HG02852 (cell line): ENCODE data around the gene SUPT16H.
"Not testable (repeated sequence)": the region's sequence is repeated elsewhere in the genome, so short reads cannot be mapped to it uniquely, and the experiment has no call there.

ENCODE experiments used
- ATAC-seq: cut with Tn5 transposase; IDR thresholded peaks from one replicate; pipeline ENCODE4 v1.9.1; 2021; ENCODE audit warnings: mild to moderate bottlenecking, moderate library complexity; ENCODE audit not compliant: unreplicated experiment

Gene SUPT16H

DNA sequence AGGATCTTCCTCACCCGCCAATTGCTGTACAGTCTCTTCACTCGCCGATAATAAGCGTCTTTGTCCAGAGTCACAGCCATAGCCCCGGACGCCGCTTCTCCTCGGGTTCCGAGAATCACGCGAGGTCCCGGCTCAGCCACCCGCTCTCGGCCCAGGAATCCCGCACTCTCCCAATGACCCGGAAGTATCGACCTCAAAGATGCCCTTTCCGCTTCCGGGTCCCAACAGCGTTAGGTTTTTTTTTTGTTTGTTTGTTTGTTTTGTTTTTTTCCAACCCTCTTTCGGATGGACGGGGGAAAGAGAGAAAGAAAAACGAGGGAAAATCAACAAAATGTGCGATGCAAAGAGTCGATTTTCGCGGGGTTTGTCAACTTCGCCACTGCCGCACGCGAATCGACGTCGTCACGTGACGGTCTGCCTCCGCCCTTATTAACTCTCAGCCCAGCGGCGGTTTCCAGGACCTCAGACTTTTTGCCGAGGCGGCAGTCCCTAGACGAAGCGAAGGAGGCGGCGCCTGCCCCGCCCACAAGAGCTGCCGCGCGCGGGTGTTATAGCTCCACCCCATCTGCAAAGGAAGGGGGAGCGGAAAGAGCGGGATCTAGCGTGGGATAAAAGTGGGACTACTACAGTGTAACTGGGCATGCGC, at the start of gene SUPT16H:
Gene SUPT16H (minus strand): TSS at position 172 of the 646 bp plus-strand sequence. CDS start 92 bp downstream, at position 80.
- peak; percentile 88 for ATAC-seq

DNA sequence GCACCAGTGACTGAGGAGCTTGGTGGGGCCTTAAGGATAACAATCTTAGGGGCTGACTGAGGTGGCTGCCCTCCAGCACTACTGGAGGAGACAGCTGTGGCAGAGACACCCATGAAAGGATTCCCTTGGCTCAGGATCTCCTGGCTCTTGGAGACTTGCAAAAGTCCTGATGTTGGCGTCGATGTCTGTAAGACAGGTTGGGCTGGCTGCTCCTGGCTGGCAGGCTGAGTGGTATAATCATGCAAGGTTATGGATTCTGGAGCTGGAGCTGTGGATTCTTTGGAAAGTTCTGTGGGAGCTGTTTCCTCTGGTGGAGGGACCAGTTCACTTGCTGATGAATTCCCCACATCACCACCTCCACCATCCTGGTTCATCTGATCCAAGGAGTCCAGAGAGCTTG, 47.3 kb upstream of the SUPT16H start:
- no peak for ATAC-seq

DNA sequence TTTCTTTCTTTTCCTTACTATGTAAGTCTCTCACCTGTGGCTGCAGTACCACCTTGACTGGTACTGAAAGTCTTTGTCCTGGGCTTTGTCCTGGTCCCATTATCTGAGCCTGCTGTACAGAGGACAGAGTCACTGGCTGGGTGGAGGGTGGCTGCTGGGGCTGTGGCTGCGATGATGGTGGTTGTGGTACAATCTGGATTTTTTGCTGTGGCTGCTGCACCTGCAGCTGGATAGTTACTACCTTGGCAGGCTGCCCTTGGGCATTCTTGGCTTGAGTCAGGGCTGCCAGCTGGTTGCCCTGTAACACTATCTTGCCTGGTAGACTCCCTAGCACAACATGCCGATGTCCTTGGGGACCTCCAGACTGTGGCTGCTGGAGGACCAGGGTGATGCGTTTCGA, 45.1 kb upstream of the SUPT16H start:
- ATAC-seq: no peak

DNA sequence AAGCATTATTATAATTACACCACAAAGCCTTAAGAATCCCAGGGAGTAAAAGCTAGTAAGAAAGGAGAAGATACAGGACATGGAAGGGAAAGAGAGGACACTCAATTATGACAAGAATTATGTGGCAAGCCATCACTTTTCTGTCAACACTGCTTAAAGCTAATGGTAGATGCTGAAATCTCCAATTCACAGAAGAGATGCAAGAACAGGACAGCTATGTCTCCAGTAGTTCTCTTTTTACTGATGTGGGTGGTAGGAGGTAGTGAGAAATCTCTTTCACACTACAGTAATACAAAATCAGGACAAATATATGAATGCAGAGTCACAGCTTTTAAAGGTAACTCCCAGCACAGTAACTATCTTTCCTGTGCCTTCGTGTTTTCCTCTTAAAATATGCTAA, 42.9 kb upstream of the SUPT16H start:
- ATAC-seq: no peak

GRCh38 chr14:21419528-21419927, 35.7 kb upstream of the SUPT16H start:
- ATAC-seq: no peak

DNA sequence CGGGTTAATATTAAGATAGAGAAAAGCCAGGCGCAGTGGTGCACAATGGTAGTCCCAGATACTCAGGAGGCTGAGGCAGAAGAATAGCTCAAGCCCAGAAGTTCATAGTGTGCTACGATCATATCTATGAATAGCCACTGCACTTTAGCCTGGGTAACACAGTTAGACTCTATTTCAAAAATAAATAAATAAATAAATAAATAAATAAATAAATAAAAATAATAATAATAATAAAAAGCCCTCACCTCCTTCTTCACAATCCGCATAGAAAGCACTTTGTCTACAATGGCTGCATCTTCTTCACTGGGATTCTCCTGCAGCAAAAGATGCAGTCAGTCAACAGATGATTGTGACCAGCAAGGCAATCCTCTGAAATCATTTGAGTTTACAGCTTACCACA, 31.5 kb upstream of the SUPT16H start:
- no peak for ATAC-seq

GRCh38 chr14:21414137-21414631, 30.4 kb upstream of the SUPT16H start:
- peak; percentile 65 for ATAC-seq

- ATAC-seq: no peak
These were observed 24.3 kb upstream of the SUPT16H start for GRCh38 chr14:21408147-21408546.

DNA sequence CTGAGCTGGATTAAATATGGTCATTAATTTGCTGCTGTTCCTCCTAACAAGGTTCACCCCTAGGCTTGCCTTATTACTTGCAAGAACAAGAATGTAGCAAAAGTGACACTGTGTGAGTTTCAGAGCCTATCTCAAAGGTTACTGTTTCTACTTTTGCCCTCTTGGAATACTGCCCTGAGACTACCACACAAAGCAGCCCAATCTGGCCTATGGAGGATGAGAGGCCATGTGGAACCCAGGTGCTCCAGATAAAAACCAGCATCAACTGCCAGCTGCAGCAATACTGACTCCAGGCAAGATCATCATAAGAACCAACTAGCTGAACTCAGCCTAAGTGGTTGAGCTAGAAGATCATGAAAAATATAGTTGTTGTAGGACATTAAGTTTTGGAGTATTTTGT, 22.4 kb upstream of the SUPT16H start:
- ATAC-seq: no peak

GRCh38 chr14:21405097-21405496, 21.3 kb upstream of the SUPT16H start:
- no peak for ATAC-seq

GRCh38 chr14:21399311-21399870, 15.6 kb upstream of the SUPT16H start:
- no peak for ATAC-seq

- no peak for ATAC-seq
These were observed 15.1 kb upstream of the SUPT16H start for GRCh38 chr14:21398901-21399300.

GRCh38 chr14:21395450-21395849, 11.6 kb upstream of the SUPT16H start:
- no peak for ATAC-seq

- no peak for ATAC-seq
These were observed 1.5 kb upstream of the SUPT16H start for GRCh38 chr14:21385188-21385904.

DNA sequence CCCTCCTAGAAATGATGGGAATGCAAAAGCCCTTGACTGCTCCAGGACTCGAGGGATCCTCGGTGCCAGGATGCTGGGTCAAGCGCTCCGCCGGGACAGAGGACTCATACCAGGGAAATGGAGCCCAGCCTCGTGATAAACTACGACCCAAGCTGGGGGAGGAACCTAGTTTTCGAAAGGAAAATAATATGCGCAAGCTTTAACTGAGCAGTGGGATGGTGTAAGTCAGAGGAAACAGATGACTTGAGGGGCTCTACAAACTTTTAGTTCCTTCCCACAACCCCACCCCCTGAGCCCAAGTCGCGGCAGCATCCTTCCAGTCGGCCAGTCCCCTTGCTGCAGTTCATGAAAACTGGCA, 654 bp upstream of the SUPT16H start:
- ATAC-seq: peak; percentile 32

GRCh38 chr14:21382886-21383847, 652 bp downstream of the SUPT16H start:
- peak; percentile 31 for ATAC-seq

GRCh38 chr14:21382095-21382494, 1.7 kb downstream of the SUPT16H start:
- ATAC-seq: no peak

DNA sequence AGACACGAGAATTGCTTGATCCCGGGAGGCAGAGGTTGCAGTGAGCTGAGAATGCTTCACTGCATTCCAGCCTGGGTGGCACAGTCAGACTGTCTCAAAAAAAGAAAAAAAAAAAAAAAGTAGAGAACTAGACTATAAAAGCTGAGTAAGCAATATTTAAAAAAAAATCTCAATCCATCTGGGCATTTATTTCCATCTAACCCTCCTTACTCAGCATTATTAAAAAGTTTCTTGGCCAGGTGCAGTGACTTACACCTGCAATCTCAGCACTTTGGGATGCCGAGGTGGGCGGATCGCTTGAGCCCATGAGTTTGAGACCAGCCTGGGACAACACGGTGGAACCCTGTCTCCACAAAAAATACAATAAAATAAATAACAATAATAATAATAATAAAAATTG, 4.5 kb downstream of the SUPT16H start:
- ATAC-seq: no peak

DNA sequence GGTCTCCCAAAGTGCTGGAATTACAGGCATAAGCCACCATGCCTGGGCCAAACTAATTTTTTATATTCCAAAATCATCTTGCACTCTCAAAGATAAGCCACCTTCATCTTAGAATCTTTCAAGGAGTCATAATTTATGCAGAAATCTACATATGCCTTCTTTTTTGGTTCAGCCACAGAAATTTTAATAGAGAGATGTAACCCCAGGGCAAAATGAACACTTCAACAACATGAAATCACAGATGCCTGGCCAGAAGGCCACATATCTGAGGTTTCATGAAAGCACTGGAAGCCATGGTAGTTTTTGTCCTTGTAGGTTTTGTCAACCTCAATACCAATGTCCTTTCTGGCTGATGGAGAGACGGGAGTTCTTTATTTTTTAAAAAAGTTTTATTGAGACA, 9.8 kb downstream of the SUPT16H start:
- ATAC-seq: no peak

DNA sequence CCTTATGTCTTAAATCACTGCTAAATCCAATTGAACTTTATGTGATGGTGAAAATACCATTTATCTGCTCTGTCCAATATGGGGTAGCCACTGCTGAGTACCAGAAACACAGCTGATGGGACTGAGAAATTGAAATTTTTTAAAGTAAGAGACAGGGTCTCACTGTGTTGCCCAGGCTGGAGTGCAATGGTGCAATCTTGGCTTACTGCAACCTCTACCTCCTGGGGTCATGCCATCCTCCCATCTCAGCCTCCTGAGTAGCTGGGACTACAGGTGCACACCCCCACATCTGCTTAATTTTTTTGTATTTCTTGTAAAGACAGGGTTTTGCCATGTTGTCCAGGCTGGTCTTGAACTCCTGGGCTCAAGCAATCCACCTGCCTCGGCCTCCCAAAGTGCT, 11.0 kb downstream of the SUPT16H start:
- ATAC-seq: not testable (repeated sequence)
